DMS114 treated with DMSO at 0.1 percent for 48 hours (cell line): ENCODE measurements around the gene GPR15LG.
A peak's percentile ranks its signal among the peaks of the same experiment; 100 is the strongest.

Experiments used
- DNase-seq: peaks from one replicate; lab custom pipeline; 2025; ENCODE audit not compliant: unreplicated experiment; lab: John Stamatoyannopoulos, UW

GPR15LG gene

DNA sequence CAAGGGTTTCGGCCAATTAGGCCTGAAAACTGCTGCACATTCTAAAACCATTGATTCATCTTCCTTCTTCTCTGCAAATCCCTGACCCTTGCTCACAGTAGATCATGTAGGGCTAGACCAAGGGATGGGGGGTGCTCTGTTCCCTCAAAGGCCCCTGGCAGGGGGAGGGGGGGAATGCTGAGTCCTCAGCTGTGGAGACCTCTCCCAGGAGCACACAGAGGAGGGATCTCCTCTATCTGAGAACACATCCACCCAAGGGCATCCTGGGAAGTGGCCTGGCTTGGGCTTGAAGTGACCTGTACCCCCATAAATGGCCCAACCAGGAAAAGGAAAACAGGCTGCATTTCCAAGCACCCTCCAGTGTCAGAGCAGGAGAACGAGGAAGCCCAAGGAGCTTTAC, 19.7 kb downstream of the GPR15LG start:
- DNase-seq, result no peak

- no peak for DNase-seq
Observed at GRCh38 chr10:84193846-84194423, 20.3 kb downstream of the GPR15LG start.

- DNase-seq, result peak; percentile 16
Observed at GRCh38 chr10:84194424-84195043, 20.9 kb downstream of the GPR15LG start, which contains the start of gene CDHR1. Gene CDHR1, plus strand, starts transcription at chr10:84194537. Its CDS starts 224 bp downstream, at chr10:84194761.

DNA sequence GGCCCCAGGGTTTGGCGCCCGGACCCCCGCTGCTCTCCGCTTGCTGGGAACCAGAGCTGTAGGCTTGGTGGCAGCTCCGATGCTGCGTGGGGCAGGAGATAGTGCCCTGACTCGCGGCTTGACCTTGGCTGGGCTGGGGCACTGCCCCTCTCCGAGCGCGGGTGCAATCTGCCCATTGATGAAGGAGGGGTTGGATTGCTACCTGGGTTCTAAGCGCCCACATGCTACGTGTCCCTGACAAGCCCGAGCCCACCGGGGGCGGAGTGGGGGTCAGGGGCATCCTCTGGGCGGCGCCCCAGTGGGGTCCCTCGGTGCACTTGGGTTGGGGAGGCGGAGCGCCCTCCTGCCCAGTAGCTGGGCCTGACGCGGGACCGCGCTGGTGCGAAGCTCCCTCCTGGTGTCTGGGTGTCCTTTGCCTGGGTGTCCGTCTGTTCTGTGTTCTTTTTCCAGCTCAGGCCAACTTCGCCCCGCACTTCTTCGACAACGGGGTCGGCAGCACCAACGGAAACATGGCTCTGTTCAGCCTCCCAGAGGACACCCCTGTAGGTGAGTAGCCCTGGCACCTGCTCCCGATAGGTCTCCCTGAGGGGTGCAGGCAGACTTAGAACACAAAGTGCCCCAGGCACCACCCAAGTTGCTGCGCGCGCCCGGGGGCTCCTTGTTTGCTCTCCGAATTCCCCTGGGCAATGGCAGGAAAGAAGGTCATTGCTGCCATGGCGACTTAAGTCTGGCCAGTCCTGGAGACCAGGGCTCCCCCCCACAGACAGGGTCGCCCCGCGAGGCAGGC, 21.6 kb downstream of the GPR15LG start:
- DNase-seq, result no peak

DNA sequence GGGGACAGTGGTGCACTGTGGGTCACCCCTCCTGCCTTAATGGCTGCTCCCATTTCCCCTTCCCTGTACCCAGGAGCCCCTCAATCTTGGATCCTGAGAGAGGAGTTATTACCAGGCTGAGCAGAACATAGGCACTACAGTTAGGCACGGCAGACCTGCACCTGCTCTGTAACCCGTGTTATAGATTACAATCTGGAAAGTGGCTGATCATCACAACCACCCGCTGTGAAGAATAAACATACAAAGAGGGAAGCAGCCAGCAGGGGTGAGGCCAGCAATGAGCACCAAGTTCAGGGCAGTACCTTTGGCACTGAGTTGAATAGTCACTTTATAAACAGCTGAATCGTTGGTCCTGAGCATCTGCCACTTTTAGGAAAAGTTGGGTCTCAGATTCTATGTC, 22.5 kb downstream of the GPR15LG start:
- no peak for DNase-seq

GRCh38 chr10:84196941-84197340, 23.3 kb downstream of the GPR15LG start:
- DNase-seq, result no peak

- DNase-seq, result no peak
Observed at GRCh38 chr10:84197643-84198042, 24.0 kb downstream of the GPR15LG start.

DNA sequence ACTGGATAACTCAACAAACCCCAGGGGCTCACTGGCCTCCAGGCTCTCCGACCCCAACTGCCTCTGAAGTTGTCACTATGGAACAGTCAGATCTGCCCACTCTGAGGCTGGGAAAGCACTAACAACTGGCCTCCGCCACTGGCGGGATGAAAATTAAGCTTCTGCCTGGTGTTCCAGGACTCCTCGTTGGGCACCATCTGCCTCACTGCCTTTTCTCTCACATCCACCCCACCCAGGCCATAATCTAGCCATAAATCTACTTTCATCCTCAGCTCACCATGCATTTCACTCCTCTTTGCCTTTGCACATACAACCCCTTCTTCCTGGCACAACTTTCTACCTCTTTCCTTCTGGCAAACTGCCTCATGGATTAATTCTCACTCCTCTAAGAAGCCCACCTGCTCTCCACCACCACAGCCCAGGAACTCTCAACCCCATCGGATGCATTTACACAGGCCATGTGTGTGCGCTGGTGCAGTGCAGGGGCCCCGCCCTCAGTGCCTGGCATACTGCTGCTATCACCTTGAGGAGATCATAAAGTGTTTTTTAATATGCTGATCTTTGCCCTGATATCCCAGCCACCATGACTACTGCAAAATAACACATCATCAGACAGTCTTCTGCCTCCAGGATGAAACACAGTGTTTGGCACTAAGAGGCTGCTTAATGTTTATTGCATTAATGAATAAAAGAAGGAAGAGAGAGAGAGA, 24.8 kb downstream of the GPR15LG start:
- DNase-seq, result no peak

DNA sequence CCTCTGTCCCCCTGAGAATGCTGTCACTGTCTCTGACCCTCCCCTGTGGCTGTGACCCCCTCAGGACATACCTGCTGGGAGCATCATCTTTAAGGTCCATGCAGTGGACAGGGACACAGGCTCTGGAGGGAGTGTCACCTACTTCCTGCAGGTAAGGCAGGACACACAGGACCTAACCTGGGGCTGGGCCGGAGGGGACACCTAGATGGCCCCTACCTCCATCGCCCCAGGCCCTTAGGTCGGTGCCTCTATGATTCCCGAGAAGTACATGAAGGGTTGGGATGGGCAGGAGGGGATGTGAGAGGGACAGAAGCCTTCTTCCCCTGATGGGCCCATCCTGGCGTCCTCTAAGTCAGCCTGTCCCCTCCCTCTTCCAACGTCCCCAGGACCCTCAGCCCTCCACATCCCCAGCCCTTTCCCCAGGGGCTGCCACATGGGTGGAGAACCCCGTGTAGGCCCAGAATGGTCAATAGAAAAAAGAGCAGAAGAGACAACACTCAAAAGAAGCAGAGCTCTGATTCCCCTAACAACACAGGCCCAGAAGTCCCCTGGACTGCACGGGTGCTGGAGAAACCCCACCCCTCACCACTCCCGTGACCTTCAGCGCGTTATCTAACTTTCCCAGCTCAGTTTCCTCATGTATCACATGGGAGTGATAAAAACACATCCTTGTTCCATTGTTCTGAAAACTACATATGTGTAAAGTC, 27.1 kb downstream of the GPR15LG start:
- DNase-seq, result no peak

DNA sequence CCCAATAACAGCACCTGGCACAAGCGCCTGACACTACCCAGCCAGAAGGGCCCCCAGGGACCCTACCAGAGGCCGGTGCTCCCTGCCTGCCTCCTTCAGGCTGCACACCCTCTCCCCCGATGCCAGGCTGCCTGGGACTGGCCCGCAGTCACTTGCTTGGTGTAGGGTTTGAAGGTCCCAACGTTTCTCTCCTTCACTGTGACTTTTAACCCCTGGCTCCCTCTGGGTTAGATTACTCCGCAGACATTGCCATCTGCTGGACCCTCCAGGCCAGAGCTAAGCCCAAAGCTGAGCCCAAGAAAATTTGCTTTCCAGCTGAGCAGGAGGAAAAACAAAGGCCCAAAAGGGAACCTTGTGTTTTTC, 27.6 kb downstream of the GPR15LG start:
- DNase-seq, result no peak

DNA sequence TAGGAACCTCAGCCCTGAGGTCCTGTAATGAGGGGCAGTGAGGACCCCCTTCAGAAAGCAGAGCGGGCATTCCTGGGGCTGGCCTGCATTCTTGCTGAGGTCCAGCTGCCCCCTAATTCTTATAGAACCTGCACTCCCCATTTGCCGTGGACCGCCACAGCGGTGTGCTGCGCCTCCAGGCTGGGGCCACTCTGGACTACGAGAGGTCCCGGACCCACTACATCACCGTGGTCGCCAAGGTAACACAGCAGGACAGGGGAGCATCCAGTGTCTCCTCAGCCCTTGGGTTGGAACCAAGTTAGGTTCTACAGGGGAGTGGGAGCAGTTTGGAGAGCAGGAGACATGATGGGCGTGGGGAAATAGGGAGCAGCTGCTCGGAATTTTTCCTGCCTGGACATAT, 28.1 kb downstream of the GPR15LG start:
- no peak for DNase-seq

DNA sequence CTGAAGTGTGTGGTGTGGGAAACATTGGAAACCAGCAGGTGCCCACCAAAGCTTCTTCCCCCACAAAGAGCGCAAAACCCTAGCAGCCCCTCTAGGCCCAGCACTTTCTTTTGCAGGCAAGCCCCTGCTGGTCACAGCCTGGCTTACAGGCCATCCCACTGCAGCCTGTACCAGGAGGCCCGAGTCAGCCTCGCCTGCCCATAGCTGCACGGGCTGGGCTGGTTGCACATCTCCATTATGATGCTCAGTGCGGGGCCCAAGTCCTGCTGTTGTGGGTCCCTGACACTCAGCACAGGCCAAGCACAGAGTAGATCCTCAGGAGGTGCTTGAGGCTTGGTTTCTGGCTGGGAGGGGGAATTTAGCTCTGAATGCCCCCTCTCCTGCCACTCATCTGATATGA, 28.7 kb downstream of the GPR15LG start:
- no peak for DNase-seq

DNA sequence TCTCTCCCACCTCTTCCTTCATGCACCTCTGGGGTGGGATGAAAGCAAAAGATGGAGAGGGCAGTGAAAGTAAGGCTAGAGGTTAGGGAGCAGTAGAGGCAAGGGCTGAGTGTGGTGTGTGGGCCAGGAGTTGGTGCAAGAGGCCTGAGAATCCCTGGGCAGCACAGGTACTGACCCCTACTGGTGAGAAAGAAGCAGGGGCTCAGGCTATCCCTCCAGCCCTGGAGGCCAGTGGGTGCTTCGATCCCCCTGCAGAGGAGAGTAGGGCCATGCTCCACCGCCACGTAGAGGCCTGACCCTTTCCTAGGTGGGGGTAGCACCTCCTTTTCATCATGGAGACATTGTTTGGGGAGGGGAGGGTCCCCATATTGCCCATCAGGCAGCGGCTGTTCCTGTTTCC, 30.5 kb downstream of the GPR15LG start:
- DNase-seq, result no peak

DNA sequence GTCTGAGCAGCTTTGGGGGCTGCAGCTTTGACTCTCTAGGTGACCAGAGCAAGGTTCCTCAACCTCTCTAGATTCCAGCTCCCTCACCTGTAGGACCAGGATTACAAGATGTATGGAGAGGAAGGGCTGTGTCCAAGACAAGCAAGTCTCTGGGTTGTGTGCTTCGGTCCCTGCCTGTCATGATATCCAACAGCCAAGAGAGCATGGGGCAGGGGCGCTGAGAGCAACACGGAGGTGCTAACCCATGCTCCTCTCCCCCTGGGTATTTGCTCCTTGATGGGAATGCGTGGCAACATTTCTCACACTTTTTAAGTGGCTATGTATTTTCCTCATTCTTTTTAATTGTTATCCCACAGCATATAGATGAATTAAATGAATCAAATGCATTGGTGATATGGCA, 31.0 kb downstream of the GPR15LG start:
- DNase-seq, result no peak

- DNase-seq, result peak; percentile 5
Observed at GRCh38 chr10:84205049-84205852, 31.6 kb downstream of the GPR15LG start.

- no peak for DNase-seq
Observed at GRCh38 chr10:84205853-84206525, 32.4 kb downstream of the GPR15LG start.

DNA sequence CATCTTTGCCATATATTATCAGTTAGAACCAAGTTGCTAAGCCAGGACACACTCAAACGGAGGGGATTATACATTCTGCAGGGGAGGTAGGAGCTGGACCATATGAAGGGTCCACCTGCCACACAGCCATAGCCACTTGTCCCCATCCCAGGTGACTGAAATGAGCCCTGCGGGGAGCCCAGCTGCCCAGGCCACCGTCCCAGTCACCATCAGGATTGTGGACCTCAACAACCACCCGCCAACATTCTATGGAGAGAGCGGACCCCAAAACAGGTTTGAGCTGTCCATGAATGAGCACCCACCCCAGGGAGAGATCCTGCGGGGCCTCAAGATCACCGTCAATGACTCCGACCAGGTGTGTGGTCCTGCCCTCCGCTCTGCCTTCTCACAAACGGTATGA, 34.4 kb downstream of the GPR15LG start:
- no peak for DNase-seq

DNA sequence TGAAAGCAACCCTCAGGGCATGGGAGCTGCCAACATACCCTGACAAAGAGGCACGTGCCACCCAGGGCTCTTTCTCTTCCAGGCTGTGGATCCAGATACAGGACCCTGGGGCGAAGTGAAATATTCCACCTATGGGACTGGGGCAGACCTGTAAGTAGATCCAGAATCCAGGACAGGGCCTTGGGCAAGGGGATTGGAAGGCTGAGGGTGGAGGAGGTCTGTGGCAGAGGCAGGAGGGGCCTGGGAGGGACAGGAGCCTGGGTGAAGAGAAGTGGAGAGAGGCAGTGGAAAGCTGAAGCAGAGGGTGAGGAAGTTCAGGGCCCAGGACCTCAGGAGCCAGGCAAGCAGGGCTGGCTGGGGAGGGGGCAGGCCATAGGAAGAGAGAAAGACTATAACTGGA, 38.0 kb downstream of the GPR15LG start:
- no peak for DNase-seq

- DNase-seq, result no peak
Observed at GRCh38 chr10:84212014-84212413, 38.4 kb downstream of the GPR15LG start.

- no peak for DNase-seq
Observed at GRCh38 chr10:84213076-84213475, 39.5 kb downstream of the GPR15LG start.
